GM12878 (cell line): ENCODE data around the gene NPSR1.
"Not testable (repeated sequence)": the region's sequence is repeated elsewhere in the genome, so short reads cannot be mapped to it uniquely, and the experiment has no call there.

Source experiments
- BRCA1 ChIP-seq: IDR thresholded peaks from 2 replicates; pipeline ENCODE4 v1.6.1; 2011; ENCODE audit warnings: low read depth, low read length, improper control_type of control experiment
- CHD2 ChIP-seq: IDR thresholded peaks from 2 replicates; pipeline ENCODE4 v1.6.1; 2011; ENCODE audit warnings: low read depth, low read length, improper control_type of control experiment, borderline replicate concordance
- CTCF ChIP-seq, 3 experiments: IDR thresholded peaks in 2 of 3; conservative IDR thresholded peaks in 1 of 3; 2 replicates each; pipeline ENCODE4 v1.5.1; 2011; ENCODE audit warnings: low read depth in 3 of 3, low read length in 3 of 3, mild to moderate bottlenecking in 3 of 3, control low read depth in 2 of 3, moderate library complexity in 2 of 3, inconsistent platforms in 1 of 3, mixed read lengths in 1 of 3; ENCODE audit not compliant: control insufficient read depth in 2 of 3, insufficient read depth in 1 of 3; ENCODE audit errors: extremely low read depth in 1 of 3
- EP300 ChIP-seq, 2 experiments: fragments of 150-350 bp in 1 of 2; IDR thresholded peaks; 2 replicates each; pipeline ENCODE4 v1.6.1; 2011 to 2012; ENCODE audit warnings: low read depth in 2 of 2, low read length in 2 of 2, borderline replicate concordance in 1 of 2, improper control_type of control experiment in 1 of 2, inconsistent platforms in 1 of 2; ENCODE audit not compliant: control insufficient read depth in 1 of 2
- FOS ChIP-seq: IDR thresholded peaks from 3 replicates; pipeline ENCODE4 v1.6.1; 2011; ENCODE audit warnings: borderline replicate concordance; ENCODE audit not compliant: insufficient read length; ENCODE audit errors: extremely low read depth
- HDGF ChIP-seq: fragments of 450-650 bp; IDR thresholded peaks from 2 replicates; pipeline ENCODE4 v1.6.1; 2016; ENCODE audit warnings: antibody characterized with exemption
- IRF3 ChIP-seq: fragments of 450-650 bp; IDR thresholded peaks from 2 replicates; pipeline ENCODE4 v1.6.1; 2014; ENCODE audit warnings: mild to moderate bottlenecking
- PKNOX1 ChIP-seq: fragments of 450-650 bp; IDR thresholded peaks from 2 replicates; pipeline ENCODE4 v1.6.1; 2016; ENCODE audit warnings: mild to moderate bottlenecking
- POLR2AphosphoS5 ChIP-seq: IDR thresholded peaks from 2 replicates; pipeline ENCODE4 v1.6.1; 2011; ENCODE audit warnings: mild to moderate bottlenecking, low read length, inconsistent platforms
- RAD21 ChIP-seq: IDR thresholded peaks from 2 replicates; pipeline ENCODE4 v1.6.1; 2011; ENCODE audit warnings: mild to moderate bottlenecking, low read depth, low read length, moderate library complexity; ENCODE audit not compliant: insufficient read depth
- SREBF2 ChIP-seq: IDR thresholded peaks from 2 replicates; pipeline ENCODE4 v1.6.1; 2012; ENCODE audit warnings: mild to moderate bottlenecking, low read length
- YY1 ChIP-seq: IDR thresholded peaks from 2 replicates; pipeline ENCODE4 v1.6.1; 2011; ENCODE audit warnings: low read depth, mild to moderate bottlenecking, low read length

GRCh38 chr7:34870041-34870440 lies 212.0 kb downstream of the NPSR1 start:
- TF ChIP-seq CHD2; RAD21; IRF3; FOS; CTCF (IDR thresholded peaks at IDR 0.05 in 2 of 3, conservative IDR thresholded peaks at IDR 0.05 in 1 of 3; ENCODE audit: control insufficient read depth in 2 of 3, extremely low read depth in 1 of 3, insufficient read depth in 1 of 3, low read depth in 3 of 3, low read length in 3 of 3); HDGF; POLR2AphosphoS5; SREBF2; PKNOX1; EP300 (IDR thresholded peaks at IDR 0.05; ENCODE audit: borderline replicate concordance in 1 of 2, control insufficient read depth in 1 of 2, low read depth in 2 of 2, low read length in 2 of 2); YY1; BRCA1: not testable (repeated sequence)
